NCI-H2196 (cell line): ENCODE measurements around the gene IFITM5.
"Not testable (repeated sequence)": the region's sequence is repeated elsewhere in the genome, so short reads cannot be mapped to it uniquely, and the experiment has no call there.

Source experiments
- DNase-seq: peaks from one replicate; lab custom pipeline; 2025; ENCODE audit not compliant: unreplicated experiment; lab: John Stamatoyannopoulos, UW

IFITM5 gene

DNA sequence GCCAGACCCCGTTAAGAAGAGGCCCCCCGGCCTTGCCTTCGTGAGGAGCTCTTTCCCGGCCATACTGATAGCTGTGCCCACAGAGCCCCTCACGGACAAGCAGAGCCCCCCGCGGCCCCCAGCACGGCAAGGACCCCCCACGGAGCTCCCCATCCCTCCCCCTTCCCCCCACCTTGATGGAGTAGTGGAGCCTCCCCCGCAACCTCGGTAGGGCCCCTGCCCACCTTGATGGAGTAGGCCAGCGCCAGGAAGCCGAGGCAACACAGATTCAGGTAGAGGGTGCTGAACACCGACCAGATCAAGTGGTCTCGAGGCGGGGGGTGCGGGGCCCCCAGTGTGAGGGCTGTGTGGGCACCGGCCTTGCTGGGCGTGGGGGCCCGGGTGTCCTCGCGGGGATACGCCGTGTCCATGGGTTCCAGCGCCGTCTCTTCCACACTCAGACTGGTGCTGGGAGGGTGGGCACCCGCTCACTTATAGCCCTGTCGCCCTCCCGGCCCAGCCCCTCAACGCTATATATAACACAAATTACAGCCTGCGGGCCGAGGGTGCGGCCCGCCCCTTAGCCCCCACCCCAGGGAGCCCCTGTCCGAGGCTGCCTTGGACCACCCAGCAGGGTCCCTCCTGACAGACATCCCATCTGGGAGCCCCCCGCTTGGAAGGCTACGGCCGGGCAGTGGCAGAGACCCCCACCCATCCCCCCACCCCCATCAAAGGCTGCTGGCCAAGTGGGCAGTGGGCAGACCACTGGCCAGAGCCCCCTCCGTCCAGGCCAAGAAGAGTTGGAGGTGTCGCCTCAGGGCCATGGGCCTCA lies at the start of gene IFITM5:
IFITM5 (minus strand) TSS at position 446 of the 811 bp plus-strand sequence; CDS start at position 410, 36 bp downstream.
- DNase-seq, result no peak

DNA sequence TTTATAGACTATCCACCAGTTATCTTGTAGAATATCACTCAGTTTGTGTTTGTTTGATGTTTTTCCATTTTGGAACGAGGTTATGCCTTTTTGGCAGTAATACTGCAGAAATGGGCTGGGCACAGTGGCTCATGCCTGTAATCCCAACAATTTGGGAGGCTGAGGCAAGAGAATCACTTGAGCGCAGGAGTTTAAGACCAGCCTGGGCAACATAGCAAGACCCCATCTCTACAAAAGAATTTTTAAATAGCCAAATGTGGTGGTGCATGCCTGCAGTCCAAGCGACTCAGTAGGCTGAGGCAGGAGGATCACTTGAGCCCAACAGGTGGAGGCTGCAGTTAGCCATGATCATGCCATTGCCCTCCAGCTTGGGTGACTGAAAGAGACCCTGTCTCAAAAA lies 47.2 kb upstream of the IFITM5 start:
- DNase-seq, result no peak

DNA sequence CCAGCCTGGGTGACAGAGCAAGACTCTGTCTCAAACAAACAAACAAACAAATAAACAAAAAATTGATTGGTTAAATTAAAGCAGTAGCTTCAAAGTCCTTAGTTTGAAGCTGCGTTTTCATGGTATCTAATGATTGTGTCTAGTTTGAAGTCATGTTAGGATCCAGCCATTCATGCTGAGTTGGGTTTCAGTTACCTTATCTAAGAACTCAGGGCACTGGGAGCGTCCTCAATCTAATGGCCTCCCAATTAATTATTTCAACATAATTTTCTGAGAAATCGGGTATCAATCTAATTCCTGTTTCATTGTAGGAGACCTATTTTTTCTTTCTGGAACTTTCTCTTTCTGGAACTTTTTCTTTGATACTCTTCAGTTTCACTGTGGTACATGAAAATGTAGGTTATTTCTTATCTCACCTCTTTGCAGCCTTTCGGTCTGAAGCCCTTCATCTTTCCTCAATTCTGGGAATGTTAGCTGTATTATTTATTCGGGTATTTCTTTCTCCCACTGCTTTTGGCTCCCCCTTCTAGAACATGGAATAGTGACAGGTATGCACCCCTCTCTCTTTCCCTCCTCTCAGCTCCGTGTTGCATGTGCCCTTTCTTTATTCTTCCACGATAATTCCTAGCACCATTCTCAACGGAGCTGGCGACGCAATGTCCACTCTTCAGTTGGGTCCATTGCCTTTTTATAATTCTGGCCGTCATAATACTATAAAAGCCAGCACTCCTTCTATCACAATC lies 45.7 kb upstream of the IFITM5 start:
- no peak for DNase-seq

DNA sequence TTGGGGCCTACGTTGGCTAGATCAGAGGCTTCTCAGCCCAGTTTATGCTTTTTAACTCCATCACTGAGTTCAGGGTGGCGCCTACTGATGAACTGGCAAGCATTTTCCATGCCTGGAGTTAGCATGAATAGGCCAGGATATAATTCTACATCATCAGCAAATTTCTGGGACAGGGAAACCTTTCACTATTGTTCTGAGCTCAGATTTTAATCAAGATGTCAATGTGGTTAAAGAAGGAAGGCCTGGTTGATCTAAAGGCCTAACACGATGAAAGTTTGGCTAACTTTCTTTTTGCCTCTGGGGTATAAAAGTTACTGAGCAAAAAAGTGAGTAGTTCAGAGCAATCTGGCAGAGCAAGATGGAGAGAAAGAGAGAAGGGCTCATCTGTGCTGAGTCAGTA lies 43.0 kb upstream of the IFITM5 start:
- no peak for DNase-seq

DNA sequence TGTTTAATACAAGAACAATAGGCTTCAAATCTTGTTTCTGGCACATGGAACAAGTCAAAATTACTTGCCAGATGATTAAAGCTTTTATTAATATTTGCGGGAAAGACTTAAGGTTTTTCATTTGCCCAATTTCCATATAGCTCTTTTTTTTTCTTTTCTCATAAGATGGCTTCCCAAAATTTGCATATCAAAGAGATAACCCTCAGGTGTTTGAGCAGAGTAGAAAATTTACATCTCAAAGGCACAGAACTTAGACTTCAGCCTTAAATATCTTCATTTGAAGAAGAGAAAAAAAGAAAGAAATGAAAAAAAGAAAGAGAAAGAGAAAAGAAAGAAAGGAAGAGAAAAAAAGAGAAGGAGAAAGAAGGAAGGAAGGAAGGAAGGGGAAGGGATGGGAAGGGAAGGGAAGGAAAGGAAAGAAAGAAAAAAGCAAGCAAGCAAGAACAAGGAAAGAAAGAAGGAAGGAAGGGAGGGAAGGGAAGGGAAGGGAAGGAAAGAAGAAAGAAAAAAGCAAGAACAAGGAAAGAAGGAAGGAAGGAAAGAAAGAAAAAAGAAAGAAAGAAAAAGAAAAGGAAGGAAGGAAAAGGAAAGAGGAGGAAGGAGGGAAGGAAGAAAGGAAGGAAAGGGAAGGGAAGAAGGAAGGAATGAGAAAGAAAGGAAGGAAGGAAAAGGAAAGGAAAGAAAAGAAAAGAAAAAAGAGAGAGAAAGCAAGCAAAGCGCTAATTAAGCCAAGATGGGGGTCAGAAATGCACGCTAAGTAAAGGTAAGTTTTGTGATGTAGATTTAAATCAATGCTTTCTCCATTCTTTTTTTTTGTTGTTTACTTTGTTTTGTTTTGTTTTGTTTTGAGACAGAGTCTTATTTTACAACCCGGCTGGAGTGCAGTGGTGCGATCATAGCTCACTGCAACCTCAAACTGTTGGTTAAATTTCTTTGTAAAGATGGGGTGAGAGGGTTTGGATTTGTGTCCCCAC lies 41.5 kb upstream of the IFITM5 start:
- DNase-seq, result no peak

DNA sequence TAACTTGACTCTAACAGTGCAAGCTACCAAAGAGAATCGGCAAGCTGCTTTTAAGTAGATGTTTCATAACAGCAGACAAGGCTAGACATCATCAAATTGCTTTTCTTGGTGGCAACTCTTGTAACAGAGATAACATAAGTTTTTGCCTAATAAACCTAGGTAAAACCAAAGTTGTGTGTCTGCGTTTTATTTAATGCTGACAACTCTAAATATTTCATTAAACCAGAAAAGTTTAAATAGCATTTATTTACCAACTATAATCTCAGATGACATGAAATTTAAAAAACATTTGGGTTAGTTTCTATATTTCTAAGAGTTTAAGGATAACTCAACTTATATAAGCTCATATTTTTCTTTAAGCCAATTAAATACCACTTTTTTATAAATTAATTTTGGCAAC lies 40.6 kb upstream of the IFITM5 start:
- DNase-seq, result no peak

DNA sequence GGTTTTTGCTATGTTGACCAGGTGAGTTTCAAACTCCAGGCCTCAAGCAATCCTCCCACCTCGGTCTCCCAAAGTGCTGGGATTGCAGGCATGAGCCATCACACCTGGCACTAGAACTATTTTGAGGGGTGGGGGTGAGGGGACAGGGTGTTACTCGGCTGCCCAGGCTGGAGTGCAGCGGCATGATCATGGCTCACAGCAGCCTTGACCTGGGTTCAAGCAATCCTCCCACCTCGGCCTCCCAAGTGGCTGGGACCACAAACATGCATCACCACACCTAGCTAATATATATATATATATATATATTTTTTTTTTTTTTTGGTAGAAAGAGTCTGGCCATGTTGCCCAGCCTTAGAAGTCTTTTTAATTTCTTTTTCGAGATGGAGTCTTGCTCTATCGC lies 38.4 kb upstream of the IFITM5 start:
- DNase-seq, result no peak

DNA sequence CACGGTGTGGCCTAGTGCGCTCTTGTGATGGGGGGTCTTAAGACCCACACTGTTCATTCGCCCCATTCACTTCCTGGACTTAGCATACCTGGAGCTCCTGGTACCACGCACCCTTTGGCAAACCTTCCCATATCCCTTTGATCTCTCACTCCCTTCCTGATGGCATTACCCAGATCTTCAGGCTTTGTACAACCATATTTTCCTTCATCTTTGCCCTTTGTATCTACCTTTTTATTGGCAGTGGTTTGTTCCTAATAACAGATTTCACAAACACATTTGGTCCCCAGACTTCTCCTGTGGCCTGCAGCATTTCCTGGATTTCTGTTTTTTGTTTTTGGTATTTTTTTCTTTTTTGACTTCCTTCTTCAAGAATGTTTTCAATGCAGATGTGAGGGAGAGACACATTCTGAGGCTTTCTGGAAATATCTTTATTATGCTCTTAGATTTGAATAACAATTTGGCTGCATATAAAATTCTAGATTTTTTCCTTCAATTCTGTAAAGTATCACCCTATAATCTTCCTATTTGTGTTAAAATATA lies 37.4 kb upstream of the IFITM5 start:
- no peak for DNase-seq

DNA sequence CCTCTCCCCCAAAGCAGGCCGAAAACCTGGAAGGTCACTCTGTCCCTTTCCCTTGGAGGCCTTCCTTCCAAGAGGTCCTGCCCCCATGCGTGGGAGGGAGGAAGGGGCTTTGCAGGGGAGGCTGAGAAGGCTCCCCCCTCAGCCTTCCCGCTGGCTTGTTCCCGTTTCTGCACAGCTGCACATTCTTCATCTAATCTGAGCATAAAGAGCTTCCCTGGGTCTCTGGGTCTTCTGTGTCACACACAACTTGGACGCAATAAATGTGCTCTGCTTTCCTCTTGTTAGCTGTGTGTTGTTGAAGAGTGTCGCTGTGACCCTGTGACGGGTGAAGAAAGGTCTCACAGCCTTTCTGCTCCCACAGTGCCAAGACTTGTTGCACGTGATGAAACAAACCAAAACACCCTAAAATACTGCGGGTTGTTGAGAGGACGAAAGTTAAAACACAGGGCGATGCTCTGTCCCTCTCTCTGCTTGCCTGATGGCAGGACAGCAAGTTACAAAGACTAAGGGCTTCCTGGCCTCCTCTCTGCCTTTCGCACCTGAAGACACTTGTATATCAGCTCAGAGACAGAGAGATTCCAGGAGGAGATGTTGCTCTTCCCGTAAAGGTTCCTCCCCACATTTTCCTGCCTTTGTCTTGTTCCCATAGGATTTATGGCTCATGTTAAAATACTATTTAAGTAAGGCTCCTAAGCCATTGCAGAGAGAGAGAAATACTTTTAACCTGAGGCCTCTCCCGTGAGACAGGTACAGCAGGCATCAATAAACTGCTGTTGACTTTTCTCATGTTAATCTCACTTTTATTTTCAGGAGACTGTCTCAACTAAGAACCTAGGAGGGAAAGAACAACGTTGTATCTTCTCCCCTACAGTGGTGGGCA lies 36.7 kb upstream of the IFITM5 start:
- no peak for DNase-seq

DNA sequence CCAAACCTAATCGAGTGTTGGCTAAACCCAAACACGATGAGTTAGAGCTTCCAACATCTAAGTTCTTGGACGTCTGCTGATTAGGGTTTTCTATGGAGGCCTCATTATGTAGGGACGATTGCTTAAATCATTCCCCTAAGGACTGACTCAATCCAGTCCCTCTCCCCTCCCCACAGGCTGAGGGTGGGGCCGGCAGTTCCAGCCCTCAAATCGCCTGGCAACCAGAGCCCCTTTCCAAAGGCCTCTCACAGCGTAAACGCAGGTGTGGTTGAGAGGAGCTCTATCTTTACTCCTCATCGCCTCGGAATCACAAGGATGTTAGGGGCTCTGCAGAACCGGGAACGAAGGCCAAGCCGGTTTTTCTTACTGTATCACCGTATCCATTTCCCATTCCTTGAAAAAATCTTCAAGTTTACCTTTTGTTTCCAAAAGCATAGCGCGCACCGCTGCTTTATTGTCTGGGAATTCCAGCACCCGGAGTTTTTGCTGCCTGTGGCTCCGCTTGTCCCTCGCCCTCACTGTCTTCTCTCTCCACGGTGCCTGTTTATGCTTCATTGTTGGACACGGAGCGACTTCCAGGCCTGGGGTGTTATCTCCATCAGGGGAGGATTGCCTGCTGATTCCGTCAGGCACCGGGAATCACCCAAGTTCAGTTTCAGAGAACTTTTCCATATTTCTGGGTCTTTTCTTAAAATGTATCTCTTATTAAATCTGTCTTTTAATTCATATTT lies 35.1 kb upstream of the IFITM5 start:
- no peak for DNase-seq

DNA sequence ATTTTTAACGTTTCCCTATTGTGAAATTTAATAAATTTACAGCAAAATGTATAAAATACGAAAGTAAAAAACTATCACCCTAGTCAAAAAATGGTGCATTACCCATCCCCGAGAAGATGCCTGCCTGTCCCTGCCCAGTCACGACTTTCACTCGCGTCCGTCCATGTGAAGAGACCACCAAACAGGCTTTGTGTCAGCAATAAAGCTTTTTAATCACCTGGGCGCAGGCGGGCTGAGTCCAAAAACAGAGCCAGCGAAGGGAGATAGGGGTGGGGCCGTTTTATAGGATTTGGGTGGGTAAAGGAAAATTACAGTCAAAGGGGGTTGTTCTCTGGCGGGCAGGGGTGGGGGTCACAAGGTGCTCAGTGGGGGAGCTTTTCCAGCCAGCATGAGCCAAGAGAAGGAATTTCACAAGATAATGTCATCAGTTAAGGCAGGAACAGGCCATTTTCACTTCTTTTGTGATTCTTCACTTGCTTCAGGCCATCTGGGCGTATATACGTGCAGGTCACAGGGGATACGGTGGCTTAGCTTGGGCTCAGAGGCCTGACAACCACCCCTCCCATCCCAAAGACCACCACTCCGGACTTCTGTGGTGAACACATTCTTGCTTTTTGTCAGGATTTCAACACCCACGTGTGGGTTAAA lies 34.4 kb upstream of the IFITM5 start:
- DNase-seq, result not testable (repeated sequence)

DNA sequence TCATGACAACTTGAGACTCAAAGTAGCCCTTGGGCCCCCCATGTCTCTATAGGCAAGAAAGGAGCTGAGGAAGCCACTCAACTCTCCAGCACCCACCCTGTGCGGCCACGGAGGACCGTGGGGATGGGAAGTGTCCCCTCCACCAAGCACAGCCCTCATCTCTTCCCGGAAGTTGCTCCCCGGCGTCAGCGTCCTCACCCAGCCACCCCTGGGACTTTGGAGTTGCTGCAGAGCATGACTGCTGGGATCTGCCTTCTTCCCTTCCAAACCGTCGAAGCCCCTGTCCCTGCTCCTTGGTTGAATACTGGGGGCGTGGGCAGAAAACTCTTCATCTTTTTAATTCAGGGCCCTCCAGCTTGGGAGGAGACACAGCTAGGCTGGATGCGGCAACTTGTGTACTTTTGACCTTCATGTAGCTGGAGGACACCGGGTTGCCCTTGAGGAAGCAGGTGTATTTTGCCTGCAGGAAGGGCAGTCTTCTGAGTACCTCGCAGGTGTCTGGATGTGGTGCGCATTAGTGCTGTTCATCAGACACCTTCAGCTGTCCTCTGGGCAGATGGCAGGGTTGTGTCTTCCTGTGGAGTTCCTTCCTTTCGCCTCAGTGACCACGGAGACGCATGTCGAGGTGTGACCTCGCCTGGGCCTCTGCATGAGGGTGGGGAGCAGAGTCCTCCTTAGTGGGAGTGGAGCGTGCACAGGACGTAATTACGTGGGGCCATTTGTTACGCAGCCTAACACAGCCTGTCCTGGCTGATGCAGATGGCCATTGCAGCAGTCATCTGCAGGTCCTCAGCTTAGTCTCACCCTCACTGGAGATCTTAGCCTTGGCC lies 33.5 kb upstream of the IFITM5 start:
- DNase-seq, result no peak

DNA sequence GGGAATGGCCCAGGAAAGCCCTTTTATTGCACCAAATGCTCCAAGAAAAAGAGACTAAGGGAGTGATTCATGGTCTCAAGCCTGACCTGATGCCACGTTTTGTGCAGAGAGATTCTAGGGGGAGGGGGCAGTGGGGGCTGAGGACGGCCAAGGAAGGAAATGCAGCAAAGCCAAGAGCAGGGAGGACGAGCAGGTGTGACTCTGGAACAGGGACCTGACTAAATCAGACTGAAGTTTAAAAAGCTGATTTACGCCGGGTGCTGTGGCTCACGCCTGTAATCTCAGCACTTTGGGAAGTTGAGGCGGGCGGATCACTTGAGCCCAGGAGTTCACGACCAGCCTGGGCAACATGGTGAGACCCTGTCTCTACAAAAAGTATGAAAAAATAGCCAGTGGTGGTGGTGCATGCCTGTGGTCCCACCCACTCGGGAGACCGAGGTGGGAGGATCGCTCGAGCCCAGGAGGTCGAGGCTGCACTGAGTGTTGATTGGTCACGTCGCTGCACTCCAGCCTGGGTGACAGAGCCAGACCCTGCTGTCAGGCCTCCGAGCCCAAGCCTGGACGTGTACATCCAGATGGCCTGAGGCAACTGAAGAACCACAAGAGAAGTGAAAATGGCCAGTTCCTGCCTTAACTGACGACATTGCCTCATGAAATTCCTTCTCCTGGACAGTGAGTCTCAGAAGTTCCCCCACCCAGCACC lies 32.2 kb upstream of the IFITM5 start:
- DNase-seq, result no peak

DNA sequence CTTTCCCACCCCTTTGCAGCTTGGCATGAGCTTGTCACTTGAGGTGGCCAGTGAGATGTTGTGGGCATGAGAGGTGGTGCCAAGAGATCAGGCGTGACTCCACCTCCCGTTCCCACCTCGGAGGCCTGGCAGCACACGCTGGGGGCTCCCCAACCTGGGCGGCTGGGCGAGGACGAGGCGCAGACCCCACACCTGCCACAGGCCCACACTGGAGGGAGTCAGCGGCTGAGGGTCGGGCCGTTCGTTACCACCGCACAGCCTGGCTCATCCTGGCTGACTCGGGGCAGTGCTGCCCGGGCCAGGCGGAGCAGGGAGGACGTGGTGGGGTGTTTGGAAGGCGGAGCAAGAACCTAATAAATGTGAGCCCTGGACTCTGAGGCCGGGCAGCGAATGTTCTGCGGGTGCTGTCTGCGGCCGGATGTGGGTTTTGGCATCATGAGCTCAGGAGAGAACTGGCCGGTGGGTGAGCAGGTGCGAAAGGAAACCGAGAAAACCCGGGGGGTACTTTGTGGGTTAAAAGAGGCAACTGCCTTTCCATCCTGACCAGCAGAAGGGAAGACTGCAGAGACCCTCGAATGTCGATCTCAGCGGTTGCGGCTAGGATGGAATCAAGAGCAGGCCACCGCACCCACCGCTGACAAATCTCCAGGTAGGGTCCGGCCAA lies 31.5 kb upstream of the IFITM5 start:
- no peak for DNase-seq

DNA sequence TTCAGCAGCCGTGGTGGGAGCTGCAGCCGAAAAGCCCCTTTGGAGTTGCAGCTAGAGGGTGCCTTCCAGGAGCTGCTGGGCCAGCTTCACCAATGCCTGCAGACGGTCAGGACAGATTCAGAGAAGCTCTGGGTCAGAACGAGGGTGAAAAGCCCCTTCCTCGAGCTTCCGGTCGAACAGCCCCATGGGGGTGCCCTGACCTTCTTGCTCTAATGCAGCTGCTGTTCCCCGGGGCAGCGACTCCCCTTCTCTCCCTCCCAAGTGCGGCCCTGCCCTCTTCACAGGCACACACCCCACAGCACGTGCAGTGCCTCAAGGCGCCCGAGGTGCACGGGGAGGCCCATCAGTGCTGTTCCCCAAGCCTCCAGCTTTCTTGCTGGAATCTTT lies 31.0 kb upstream of the IFITM5 start:
- no peak for DNase-seq

DNA sequence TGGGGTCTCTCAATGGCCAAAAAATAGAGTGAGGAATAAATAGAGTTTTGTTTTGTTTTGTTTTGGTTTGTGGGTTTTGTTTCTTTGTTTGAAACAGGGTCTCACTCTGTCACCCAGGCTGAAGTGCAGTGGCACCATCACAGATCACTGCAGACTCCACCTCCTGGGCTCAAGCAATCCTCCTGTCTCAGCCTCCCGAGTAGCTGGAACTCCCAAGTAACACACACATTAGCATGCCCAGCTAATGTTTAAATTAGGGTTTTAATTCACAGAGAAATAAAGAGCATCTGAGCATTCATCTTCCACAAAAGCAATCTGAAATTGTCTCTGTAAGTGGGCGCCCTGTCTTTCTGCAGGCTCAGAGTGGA lies 30.5 kb upstream of the IFITM5 start:
- no peak for DNase-seq

DNA sequence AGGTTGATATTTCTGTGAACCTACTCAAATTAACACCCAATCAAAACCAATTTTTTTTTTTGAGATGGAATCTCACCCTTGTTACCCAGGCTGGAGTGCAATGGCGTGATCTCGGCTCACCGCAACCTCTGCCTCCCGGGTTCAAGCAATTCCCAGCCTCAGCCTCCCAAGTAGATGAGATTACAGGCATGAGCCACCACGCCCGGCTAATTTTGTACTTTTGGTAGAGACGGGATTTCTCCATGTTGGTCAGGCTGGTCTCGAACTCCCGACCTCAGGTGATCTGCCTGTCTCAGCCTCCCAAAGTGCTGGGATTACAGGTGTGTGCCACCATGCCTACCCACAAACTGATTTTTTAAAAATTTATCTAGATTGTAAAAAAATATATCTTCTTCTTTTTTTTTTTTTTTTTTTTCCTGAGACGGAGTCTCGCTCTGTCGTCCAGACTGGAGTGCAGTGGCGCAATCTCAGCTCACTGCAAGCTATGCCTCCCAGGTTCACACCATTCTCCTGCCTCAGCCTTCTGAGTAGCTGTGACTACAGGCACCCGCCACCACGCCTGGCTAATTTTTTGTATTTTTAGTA lies 29.3 kb upstream of the IFITM5 start:
- not testable (repeated sequence) for DNase-seq
